RWPE2 (cell line): ENCODE measurements around the gene XIRP1.
"Not testable (repeated sequence)": the region's sequence is repeated elsewhere in the genome, so short reads cannot be mapped to it uniquely, and the experiment has no call there.

ENCODE experiments used
- ATAC-seq: fragments of 200-7000 bp; cut with Tn5 transposase; 3 replicates; pipeline ENCODE4 v1.9.1; 2021; ENCODE audit warnings: low read depth
- DNase-seq: peaks from one replicate; pipeline ENCODE4 v3.0.0-alpha.2; 2020; ENCODE audit warnings: low spot score
- H3K27ac ChIP-seq: fragments of 450-650 bp; 2 replicates; pipeline ENCODE4 v1.5.1; 2017; ENCODE audit warnings: mild to moderate bottlenecking; ENCODE audit not compliant: poor library complexity, severe bottlenecking
- H3K27me3 ChIP-seq: fragments of 250-450 bp; sonication (Bioruptor Pico); 2 replicates; pipeline ENCODE4 v1.5.1; 2021; ENCODE audit warnings: mild to moderate bottlenecking, moderate library complexity; ENCODE audit not compliant: insufficient read depth, poor library complexity, severe bottlenecking
- H3K36me3 ChIP-seq: fragments of 250-450 bp; sonication (Bioruptor Pico); 2 replicates; pipeline ENCODE4 v1.5.1; 2020; ENCODE audit warnings: low read depth, mild to moderate bottlenecking, moderate library complexity
- H3K4me1 ChIP-seq: fragments of 250-450 bp; sonication (Bioruptor Pico); 2 replicates; pipeline ENCODE4 v1.5.1; 2021; ENCODE audit warnings: mild to moderate bottlenecking, moderate library complexity; ENCODE audit not compliant: insufficient read depth, poor library complexity, severe bottlenecking
- H3K4me3 ChIP-seq: fragments of 250-450 bp; sonication (Bioruptor Pico); 2 replicates; pipeline ENCODE4 v1.5.1; 2021; ENCODE audit warnings: mild to moderate bottlenecking, moderate library complexity; ENCODE audit not compliant: severe bottlenecking
- H3K9me3 ChIP-seq: fragments of 250-450 bp; sonication (Bioruptor Pico); 2 replicates; pipeline ENCODE4 v1.5.1; 2021; ENCODE audit warnings: mild to moderate bottlenecking, moderate library complexity; ENCODE audit not compliant: severe bottlenecking
- TF ChIP-seq, protein P1 (sequence below): fragments of 450-650 bp; IDR thresholded peaks from one replicate; pipeline ENCODE4 v1.5.1; 2017; ENCODE audit warnings: mild to moderate bottlenecking, moderate library complexity; ENCODE audit not compliant: poor library complexity, severe bottlenecking

Gene XIRP1

GRCh38 chr3:39230453-39230852 is 38.1 kb upstream of the XIRP1 start:
- Histone ChIP-seq H3K27ac (no peak overlapping the region), H3K36me3 (no peaks in the 10 kb centered on the region), H3K9me3 (no peaks in the 10 kb centered on the region), H3K27me3 (peaks cover 16% of the 10 kb centered on the region), H3K4me1 (no peaks in the 10 kb centered on the region), H3K4me3 (no peak overlapping the region)
- TF ChIP-seq, protein P1, sequence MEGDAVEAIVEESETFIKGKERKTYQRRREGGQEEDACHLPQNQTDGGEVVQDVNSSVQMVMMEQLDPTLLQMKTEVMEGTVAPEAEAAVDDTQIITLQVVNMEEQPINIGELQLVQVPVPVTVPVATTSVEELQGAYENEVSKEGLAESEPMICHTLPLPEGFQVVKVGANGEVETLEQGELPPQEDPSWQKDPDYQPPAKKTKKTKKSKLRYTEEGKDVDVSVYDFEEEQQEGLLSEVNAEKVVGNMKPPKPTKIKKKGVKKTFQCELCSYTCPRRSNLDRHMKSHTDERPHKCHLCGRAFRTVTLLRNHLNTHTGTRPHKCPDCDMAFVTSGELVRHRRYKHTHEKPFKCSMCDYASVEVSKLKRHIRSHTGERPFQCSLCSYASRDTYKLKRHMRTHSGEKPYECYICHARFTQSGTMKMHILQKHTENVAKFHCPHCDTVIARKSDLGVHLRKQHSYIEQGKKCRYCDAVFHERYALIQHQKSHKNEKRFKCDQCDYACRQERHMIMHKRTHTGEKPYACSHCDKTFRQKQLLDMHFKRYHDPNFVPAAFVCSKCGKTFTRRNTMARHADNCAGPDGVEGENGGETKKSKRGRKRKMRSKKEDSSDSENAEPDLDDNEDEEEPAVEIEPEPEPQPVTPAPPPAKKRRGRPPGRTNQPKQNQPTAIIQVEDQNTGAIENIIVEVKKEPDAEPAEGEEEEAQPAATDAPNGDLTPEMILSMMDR = no peak
- DNase-seq (no peak), ATAC-seq (no peak)

GRCh38 chr3:39228496-39228895 is 36.1 kb upstream of the XIRP1 start:
- Histone ChIP-seq H3K36me3 (no peaks in the 10 kb centered on the region), H3K27ac (no peak overlapping the region), H3K27me3 (peaks cover 15% of the 10 kb centered on the region), H3K4me1 (no peaks in the 10 kb centered on the region), H3K4me3 (no peak overlapping the region), H3K9me3 (no peaks in the 10 kb centered on the region)
- ATAC-seq (no peak), DNase-seq (no peak)
- TF ChIP-seq, protein P1 = no peak

DNA sequence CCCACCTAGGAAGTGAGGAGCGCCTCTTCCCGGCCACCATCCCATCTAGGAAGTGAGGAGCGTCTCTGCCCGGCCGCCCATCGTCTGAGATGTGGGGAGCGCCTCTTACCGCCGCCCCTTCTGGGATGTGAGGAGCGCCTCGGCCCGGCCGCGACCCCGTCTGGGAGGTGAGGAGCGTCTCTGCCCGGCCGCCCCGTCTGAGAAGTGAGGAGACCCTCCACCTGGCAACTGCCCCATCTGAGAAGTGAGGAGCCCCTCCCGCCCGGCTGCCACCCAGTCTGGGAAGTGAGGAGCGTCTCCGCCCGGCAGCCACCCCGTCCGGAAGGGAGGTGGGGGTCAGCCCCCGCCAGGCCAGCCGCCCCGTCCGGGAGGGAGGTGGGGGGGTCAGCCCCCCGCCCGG is 35.2 kb upstream of the XIRP1 start:
- H3K9me3 ChIP-seq, DNase-seq, ATAC-seq, H3K27me3 ChIP-seq, H3K4me3 ChIP-seq, H3K4me1 ChIP-seq, H3K27ac ChIP-seq, H3K36me3 ChIP-seq: not testable (repeated sequence)

DNA sequence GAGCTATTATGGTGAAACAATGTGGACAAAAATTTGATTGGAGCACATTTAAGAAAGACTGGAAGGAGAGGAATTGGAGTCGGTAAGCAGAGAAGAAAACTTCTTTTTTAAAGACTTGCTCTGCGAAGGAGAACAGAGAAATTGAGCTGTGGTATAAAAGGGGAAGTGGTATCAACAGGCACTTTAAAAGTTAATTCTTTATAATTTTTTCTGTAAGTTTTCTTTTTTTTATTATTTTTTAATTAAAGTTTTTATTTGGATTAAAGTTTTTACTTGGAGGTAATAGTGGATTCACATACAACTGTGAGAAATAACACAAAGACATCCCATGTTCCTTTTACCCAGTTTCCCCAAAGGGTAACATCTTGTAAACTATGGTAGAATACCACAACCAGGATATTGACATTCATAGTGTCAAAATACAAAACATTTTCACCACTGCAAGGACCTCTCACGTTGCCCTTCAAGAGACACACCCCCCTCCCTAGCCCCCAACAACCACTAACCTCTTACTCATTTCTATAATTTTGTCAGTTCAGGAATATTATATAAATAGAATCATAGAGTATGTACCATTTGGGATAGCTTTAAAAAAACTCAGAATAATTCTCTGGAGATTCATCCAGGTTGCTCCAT is 33.8 kb upstream of the XIRP1 start:
- Histone ChIP-seq H3K9me3 (no peaks in the 10 kb centered on the region), H3K4me3 (no peak overlapping the region), H3K4me1 (no peaks in the 10 kb centered on the region), H3K36me3 (no peaks in the 10 kb centered on the region), H3K27me3 (peaks cover 6% of the 10 kb centered on the region), H3K27ac (no peak overlapping the region)
- DNase-seq = no peak
- no peak for ATAC-seq
- TF ChIP-seq, protein P1 = no peak

DNA sequence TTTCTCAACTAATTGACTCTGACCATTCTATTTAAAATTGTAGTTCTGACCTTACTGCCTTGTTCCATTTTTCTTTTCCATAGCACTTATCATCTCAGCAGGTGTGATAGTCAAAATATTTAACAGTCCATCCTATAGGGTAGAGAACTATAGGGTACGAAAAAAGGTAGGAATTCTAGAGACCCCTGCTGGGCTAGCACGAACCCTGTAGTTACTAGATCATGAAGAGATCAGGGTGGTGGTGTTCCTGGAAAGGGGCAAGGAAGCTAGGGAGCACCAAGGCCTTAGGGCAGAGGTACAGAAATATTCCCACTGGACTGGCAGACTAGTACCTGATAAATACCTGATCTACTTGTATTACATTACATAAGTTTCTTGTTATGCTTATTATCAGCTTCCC is 31.9 kb upstream of the XIRP1 start:
- TF ChIP-seq, protein P1 = no peak
- Histone ChIP-seq H3K9me3 (no peaks in the 10 kb centered on the region), H3K27me3 (no peaks in the 10 kb centered on the region), H3K27ac (no peak overlapping the region), H3K4me3 (no peak overlapping the region), H3K36me3 (no peaks in the 10 kb centered on the region), H3K4me1 (no peaks in the 10 kb centered on the region)
- ATAC-seq (no peak), DNase-seq (no peak)
